ENCODE data around the gene TPR.

Gene TPR

GRCh38 chr1:186283374-186283773 lies 91.7 kb downstream of the TPR start:
- no peak for DNase-seq

DNA sequence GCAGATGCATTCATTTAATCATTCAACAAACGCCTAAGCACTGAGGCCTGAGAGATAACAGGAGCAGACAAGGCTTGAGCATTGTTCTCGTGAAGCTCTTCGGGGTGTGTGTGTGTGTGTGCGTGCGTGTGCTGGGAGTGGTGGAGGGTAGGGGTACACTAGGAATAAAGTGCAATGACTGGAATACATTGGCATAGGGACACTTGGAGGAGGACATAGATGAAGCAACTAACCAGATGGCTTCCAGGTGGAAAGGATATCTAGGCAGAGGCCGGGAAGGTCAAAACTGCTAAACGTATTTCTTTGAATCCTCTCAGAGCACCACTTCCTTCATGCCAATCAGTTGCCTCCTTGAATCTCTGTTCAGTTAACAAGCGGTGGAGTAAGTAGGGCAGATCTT lies 92.6 kb downstream of the TPR start:
- DNase-seq: no peak

DNA sequence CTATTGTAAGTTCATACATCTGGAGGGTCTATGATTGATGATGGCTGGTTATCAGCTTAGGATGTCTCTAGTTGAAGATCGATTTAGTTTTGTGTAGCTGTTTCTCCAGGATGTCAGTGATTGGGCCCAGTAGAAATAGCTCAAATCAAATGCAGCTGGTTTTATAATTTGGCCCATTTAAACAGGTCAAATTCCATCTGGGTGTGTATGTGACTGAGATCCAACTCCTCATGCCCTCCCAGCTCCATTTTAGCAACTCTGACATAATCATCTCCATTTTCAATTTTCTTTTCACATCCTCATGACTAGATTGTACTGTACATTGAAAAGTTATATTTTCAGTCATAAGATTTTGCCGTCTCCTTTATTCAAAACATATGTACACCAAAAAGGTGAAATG lies 99.2 kb downstream of the TPR start:
- DNase-seq: no peak

- DNase-seq: no peak
These were observed 102.6 kb downstream of the TPR start for GRCh38 chr1:186272486-186272885.

- DNase-seq: no peak
These were observed 104.0 kb downstream of the TPR start for GRCh38 chr1:186271032-186271431.
